HEK293 (cell line): ENCODE measurements around the gene TMC5.

Source experiments
- CTCF ChIA-PET: fragments of 350-600 bp; formaldehyde crosslinking; extraction: SDS; loops from one replicate; lab custom pipeline; 2021; ENCODE audit warnings: antibody characterized with exemption; lab: Yijun Ruan, JAX
- POLR2A ChIA-PET: fragments of 300-600 bp; formaldehyde crosslinking; extraction: SDS; loops from one replicate; lab custom pipeline; 2020; ENCODE audit warnings: antibody characterized with exemption, inconsistent platforms; lab: Yijun Ruan, JAX
- H3K27ac ChIP-seq: fragments of 200-500 bp; sonication (Bioruptor generic); 2 replicates; pipeline ENCODE4 v1.5.1; 2014; ENCODE audit warnings: low read depth, low read length, control low read depth, inconsistent platforms; ENCODE audit errors: extremely low read depth
- H3K36me3 ChIP-seq, 2 experiments: fragments of 200-500 bp in 1 of 2; sonication (Bioruptor generic) in 1 of 2; 1 replicate in 1 of 2; 2 replicates in 1 of 2; pipeline ENCODE4 v1.5.1; 2014 to 2017; ENCODE audit warnings: inconsistent platforms in 2 of 2, low read length in 2 of 2; ENCODE audit not compliant: control insufficient read depth in 2 of 2, insufficient read depth in 1 of 2
- H3K4me1 ChIP-seq: fragments of 200-500 bp; sonication (Bioruptor generic); 2 replicates; pipeline ENCODE4 v1.5.1; 2014; ENCODE audit warnings: mild to moderate bottlenecking, low read length, inconsistent platforms; ENCODE audit not compliant: control insufficient read depth, insufficient read depth
- H3K4me3 ChIP-seq: 2 replicates; pipeline ENCODE4 v1.5.1; 2011; ENCODE audit warnings: low read depth, mild to moderate bottlenecking, control low read depth, low read length, moderate library complexity
- H3K9me3 ChIP-seq: fragments of 200-500 bp; sonication (Bioruptor generic); 2 replicates; pipeline ENCODE4 v1.5.1; 2014; ENCODE audit warnings: low read depth, low read length, inconsistent platforms; ENCODE audit not compliant: control insufficient read depth, insufficient read depth
- EGR2 ChIP-seq: fragments of 450-650 bp; formaldehyde crosslinking; IDR thresholded peaks from 2 replicates; pipeline ENCODE4 v1.5.1; 2016; ENCODE audit warnings: low read depth, missing biosample characterization, missing genetic modification characterization
- FEZF1 ChIP-seq: fragments of 450-650 bp; formaldehyde crosslinking; IDR thresholded peaks from 2 replicates; pipeline ENCODE4 v1.5.1; 2016; ENCODE audit warnings: missing biosample characterization, missing genetic modification characterization
- HOXD13 ChIP-seq: sonication (generic); formaldehyde crosslinking; IDR thresholded peaks from 2 replicates; pipeline ENCODE4 v1.8.0; 2022; ENCODE audit warnings: missing genetic modification reagents, borderline replicate concordance
- OVOL3 ChIP-seq: fragments of 450-650 bp; formaldehyde crosslinking; IDR thresholded peaks from 2 replicates; pipeline ENCODE4 v1.5.1; 2016; ENCODE audit warnings: missing biosample characterization, missing genetic modification characterization
- PRDM1 ChIP-seq: fragments of 450-650 bp; formaldehyde crosslinking; IDR thresholded peaks from 2 replicates; pipeline ENCODE4; 2016; ENCODE audit warnings: missing biosample characterization, missing genetic modification characterization
- PRDM10 ChIP-seq: fragments of 450-650 bp; formaldehyde crosslinking; IDR thresholded peaks from 2 replicates; pipeline ENCODE4 v1.5.1; 2016; ENCODE audit warnings: missing biosample characterization, missing genetic modification characterization
- SP2 ChIP-seq: fragments of 450-650 bp; formaldehyde crosslinking; IDR thresholded peaks from 2 replicates; pipeline ENCODE4 v1.5.1; 2016; ENCODE audit warnings: missing biosample characterization, missing genetic modification characterization
- SP7 ChIP-seq: fragments of 450-650 bp; formaldehyde crosslinking; IDR thresholded peaks from 2 replicates; pipeline ENCODE4 v1.5.1; 2016; ENCODE audit warnings: missing biosample characterization, missing genetic modification characterization
- TRIM28 ChIP-seq: IDR thresholded peaks from 2 replicates; pipeline ENCODE4 v1.6.1; 2011; ENCODE audit warnings: low read length, control low read depth, borderline replicate concordance
- ZEB2 ChIP-seq: fragments of 450-650 bp; formaldehyde crosslinking; IDR thresholded peaks from 2 replicates; pipeline ENCODE4 v1.5.1; 2016; ENCODE audit warnings: missing biosample characterization, missing genetic modification characterization
- ZFHX2 ChIP-seq: fragments of 450-650 bp; formaldehyde crosslinking; conservative IDR thresholded peaks from 2 replicates; pipeline ENCODE4 v1.5.1; 2016; ENCODE audit warnings: missing biosample characterization, missing genetic modification characterization
- ZFP69B ChIP-seq: fragments of 450-650 bp; formaldehyde crosslinking; IDR thresholded peaks from 2 replicates; pipeline ENCODE4 v1.5.1; 2016; ENCODE audit warnings: missing biosample characterization, missing genetic modification characterization
- ZNF146 ChIP-seq: fragments of 450-650 bp; formaldehyde crosslinking; IDR thresholded peaks from 2 replicates; pipeline ENCODE4 v1.5.1; 2016; ENCODE audit warnings: missing biosample characterization, missing genetic modification characterization
- ZNF169 ChIP-seq: fragments of 450-650 bp; formaldehyde crosslinking; IDR thresholded peaks from 2 replicates; pipeline ENCODE4 v1.5.1; 2016; ENCODE audit warnings: missing biosample characterization, missing genetic modification characterization
- ZNF175 ChIP-seq: fragments of 450-650 bp; formaldehyde crosslinking; IDR thresholded peaks from 2 replicates; pipeline ENCODE4 v1.5.1; 2016; ENCODE audit warnings: missing biosample characterization, missing genetic modification characterization
- ZNF513 ChIP-seq: fragments of 450-650 bp; IDR thresholded peaks from 2 replicates; pipeline ENCODE4 v1.5.1; 2018; ENCODE audit warnings: missing biosample characterization, missing genetic modification characterization
- ZNF514 ChIP-seq: fragments of 450-650 bp; formaldehyde crosslinking; IDR thresholded peaks from 2 replicates; pipeline ENCODE4 v1.5.1; 2016; ENCODE audit warnings: missing biosample characterization, missing genetic modification characterization
- ZNF621 ChIP-seq: fragments of 450-650 bp; formaldehyde crosslinking; IDR thresholded peaks from 2 replicates; pipeline ENCODE4 v1.5.1; 2017; ENCODE audit warnings: missing biosample characterization, missing genetic modification characterization
- ZNF629 ChIP-seq: fragments of 450-650 bp; formaldehyde crosslinking; IDR thresholded peaks from 2 replicates; pipeline ENCODE4 v1.5.1; 2017; ENCODE audit warnings: missing biosample characterization, missing genetic modification characterization
- ZNF639 ChIP-seq: fragments of 450-650 bp; formaldehyde crosslinking; IDR thresholded peaks from 2 replicates; pipeline ENCODE4 v1.5.1; 2016; ENCODE audit warnings: missing biosample characterization, missing genetic modification characterization
- ZNF664 ChIP-seq: fragments of 450-650 bp; formaldehyde crosslinking; IDR thresholded peaks from 2 replicates; pipeline ENCODE4 v1.5.1; 2016; ENCODE audit warnings: missing biosample characterization, missing genetic modification characterization
- ZNF843 ChIP-seq: fragments of 450-650 bp; formaldehyde crosslinking; IDR thresholded peaks from 2 replicates; pipeline ENCODE4 v1.5.1; 2016; ENCODE audit warnings: missing biosample characterization, missing genetic modification characterization
- ZSCAN16 ChIP-seq: fragments of 450-650 bp; formaldehyde crosslinking; IDR thresholded peaks from 2 replicates; pipeline ENCODE4 v1.5.1; 2016; ENCODE audit warnings: missing biosample characterization, missing genetic modification characterization
- ZSCAN5A ChIP-seq: fragments of 450-650 bp; formaldehyde crosslinking; IDR thresholded peaks from 2 replicates; pipeline ENCODE4 v1.5.1; 2016; ENCODE audit warnings: missing biosample characterization, missing genetic modification characterization

The TMC5 gene

GRCh38 chr16:19520861-19521331 lies 103.2 kb downstream of the TMC5 start (continued):
- TF ChIP-seq OVOL3 (0 out of 2 replicates have a peak, but pooled peaks have one; percentile 6), SP2 (peak; percentile 25; the same call in 1 of the 2 replicates), ZSCAN16 (tag by site-specific recombination) (peak; percentile 21; the same call in 1 of the 2 replicates), ZNF146 (tag by site-specific recombination) (0 out of 2 replicates have a peak, but pooled peaks have one; percentile 1), FEZF1 (peak; percentile 23; the same call in 1 of the 2 replicates), ZNF513 (tag by site-specific recombination) (no peak), ZFHX2 (no peak), ZNF843 (tag by site-specific recombination) (peak; percentile 56), ZNF629 (tag by site-specific recombination) (peak; percentile 60), ZNF621 (tag by site-specific recombination) (no peak), SP7 (tag by site-specific recombination) (peak; percentile 72), ZFP69B (no peak), PRDM10 (tag by site-specific recombination) (peak; percentile 78), ZEB2 (tag by site-specific recombination) (peak; percentile 43; the same call in 1 of the 2 replicates)

GRCh38 chr16:19521471-19522396 lies 104.1 kb downstream of the TMC5 start, which contains the start of gene GDE1:
Gene GDE1 (minus strand): TSS chr16:19522098. CDS start chr16:19521964, 134 bp downstream.
- peaks cover 24% of the 10 kb centered on the region for H3K4me1 ChIP-seq
- CTCF ChIA-PET, result interaction anchor here (0.6 kb wide), 2 partner anchors 16 to 634 kb away, joined by 3 to 5 read pairs; no protein-coding TSS in a partner anchor
- POLR2A ChIA-PET, result interaction anchor here (1.5 kb wide), 1 partner anchor 34 kb away, joined by 8 read pairs; the partner anchor contains the start of gene VPS35L
- TF ChIP-seq ZNF169 (no peak), ZNF664 (no peak), HOXD13 (CRISPR knock-in tag) (no peak), ZSCAN5A (tag by site-specific recombination) (0 out of 2 replicates have a peak, but pooled peaks have one; percentile 51), TRIM28 (no peak), ZNF514 (no peak), EGR2 (tag by site-specific recombination) (peak; percentile 42; the same call in 1 of the 2 replicates), ZNF639 (tag by site-specific recombination) (no peak), PRDM1 (tag by site-specific recombination) (no peak), ZNF175 (no peak)

More at GRCh38 chr16:19521471-19522396, 104.1 kb downstream of the TMC5 start, which contains the start of gene GDE1:
- H3K9me3 ChIP-seq, result no peaks in the 10 kb centered on the region
- H3K4me3 ChIP-seq, result peak within 1 kb of the TSS; percentile 93
- H3K36me3 ChIP-seq, result peaks cover 3 to 5% of the 10 kb centered on the region in 2 experiments
- peak within 1 kb of the TSS; percentile 64 for H3K27ac ChIP-seq
